Measurements from ENCODE around the gene CCDC63.

DNA sequence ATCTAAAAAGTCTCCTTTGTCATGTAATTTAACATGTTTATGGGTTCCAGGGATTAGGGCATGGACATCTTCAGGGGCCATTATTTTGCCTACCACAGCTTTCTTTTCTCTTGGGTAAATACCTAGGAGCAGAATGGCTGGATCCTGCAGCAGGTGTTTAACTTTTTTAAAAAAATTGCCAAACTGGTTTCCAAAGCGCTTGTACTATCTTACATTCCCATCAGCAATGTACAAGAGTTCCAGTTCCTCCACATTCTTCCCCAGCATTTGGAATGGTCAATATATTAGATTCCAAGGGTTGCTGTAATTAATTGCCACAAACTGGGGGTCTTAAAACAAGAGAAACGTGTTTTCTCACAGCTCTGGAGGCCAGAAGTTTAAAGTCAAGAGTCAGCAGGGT is 101.3 kb downstream of the CCDC63 start:
- TF ChIP-seq, protein P1, sequence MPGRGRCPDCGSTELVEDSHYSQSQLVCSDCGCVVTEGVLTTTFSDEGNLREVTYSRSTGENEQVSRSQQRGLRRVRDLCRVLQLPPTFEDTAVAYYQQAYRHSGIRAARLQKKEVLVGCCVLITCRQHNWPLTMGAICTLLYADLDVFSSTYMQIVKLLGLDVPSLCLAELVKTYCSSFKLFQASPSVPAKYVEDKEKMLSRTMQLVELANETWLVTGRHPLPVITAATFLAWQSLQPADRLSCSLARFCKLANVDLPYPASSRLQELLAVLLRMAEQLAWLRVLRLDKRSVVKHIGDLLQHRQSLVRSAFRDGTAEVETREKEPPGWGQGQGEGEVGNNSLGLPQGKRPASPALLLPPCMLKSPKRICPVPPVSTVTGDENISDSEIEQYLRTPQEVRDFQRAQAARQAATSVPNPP (IDR thresholded peaks at IDR 0.05; ENCODE audit: borderline replicate concordance, insufficient read depth, insufficient read length), result no peak
- TF ChIP-seq, protein P2, sequence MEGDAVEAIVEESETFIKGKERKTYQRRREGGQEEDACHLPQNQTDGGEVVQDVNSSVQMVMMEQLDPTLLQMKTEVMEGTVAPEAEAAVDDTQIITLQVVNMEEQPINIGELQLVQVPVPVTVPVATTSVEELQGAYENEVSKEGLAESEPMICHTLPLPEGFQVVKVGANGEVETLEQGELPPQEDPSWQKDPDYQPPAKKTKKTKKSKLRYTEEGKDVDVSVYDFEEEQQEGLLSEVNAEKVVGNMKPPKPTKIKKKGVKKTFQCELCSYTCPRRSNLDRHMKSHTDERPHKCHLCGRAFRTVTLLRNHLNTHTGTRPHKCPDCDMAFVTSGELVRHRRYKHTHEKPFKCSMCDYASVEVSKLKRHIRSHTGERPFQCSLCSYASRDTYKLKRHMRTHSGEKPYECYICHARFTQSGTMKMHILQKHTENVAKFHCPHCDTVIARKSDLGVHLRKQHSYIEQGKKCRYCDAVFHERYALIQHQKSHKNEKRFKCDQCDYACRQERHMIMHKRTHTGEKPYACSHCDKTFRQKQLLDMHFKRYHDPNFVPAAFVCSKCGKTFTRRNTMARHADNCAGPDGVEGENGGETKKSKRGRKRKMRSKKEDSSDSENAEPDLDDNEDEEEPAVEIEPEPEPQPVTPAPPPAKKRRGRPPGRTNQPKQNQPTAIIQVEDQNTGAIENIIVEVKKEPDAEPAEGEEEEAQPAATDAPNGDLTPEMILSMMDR (IDR thresholded peaks at IDR 0.05 in 2 of 3, conservative IDR thresholded peaks at IDR 0.05 in 1 of 3; ENCODE audit: insufficient read depth in 2 of 3, low read depth in 1 of 3, low read length in 3 of 3), result no peak
- TF ChIP-seq CHD2 (IDR thresholded peaks at IDR 0.05; ENCODE audit: low read depth, low read length) (no peak), POLR2AphosphoS5 (IDR thresholded peaks at IDR 0.05; ENCODE audit: control insufficient read depth, insufficient read depth, low read depth, low read length) (no peak), TRIM24 (IDR thresholded peaks at IDR 0.05) (no peak), CEBPB (tag; IDR thresholded peaks at IDR 0.05) (no peak)

Data from K562 (cell line).